ENCODE results near the gene PLCB4.

DNA sequence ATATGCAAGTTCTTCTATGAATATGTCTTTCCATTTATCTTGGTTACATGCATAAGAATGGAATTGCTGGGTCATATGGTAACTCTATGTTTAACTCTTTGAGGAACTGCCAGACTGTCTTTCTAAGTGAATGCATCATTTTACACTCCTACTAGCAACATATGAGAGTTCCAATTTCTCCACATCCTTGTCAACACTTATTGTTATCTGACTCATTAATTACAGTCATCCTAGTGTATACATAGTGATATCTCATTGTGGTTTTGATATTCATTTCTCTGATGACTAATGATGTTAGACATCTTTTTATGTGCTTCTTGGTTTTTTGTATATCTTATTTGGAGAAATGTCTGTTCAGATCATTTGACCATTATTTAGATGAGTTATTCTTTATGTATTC, 348.8 kb downstream of the PLCB4 start:
- TF ChIP-seq, protein P1, sequence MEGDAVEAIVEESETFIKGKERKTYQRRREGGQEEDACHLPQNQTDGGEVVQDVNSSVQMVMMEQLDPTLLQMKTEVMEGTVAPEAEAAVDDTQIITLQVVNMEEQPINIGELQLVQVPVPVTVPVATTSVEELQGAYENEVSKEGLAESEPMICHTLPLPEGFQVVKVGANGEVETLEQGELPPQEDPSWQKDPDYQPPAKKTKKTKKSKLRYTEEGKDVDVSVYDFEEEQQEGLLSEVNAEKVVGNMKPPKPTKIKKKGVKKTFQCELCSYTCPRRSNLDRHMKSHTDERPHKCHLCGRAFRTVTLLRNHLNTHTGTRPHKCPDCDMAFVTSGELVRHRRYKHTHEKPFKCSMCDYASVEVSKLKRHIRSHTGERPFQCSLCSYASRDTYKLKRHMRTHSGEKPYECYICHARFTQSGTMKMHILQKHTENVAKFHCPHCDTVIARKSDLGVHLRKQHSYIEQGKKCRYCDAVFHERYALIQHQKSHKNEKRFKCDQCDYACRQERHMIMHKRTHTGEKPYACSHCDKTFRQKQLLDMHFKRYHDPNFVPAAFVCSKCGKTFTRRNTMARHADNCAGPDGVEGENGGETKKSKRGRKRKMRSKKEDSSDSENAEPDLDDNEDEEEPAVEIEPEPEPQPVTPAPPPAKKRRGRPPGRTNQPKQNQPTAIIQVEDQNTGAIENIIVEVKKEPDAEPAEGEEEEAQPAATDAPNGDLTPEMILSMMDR (IDR thresholded peaks at IDR 0.05): no peak
- TF ChIP-seq POLR2A (IDR thresholded peaks at IDR 0.05) (no peak), POLR2AphosphoS5 (IDR thresholded peaks at IDR 0.05; ENCODE audit: insufficient read depth in 1 of 2, low read depth in 1 of 2) (no peak)

Measured in vagina (tissue), 2 donors.